Suppressor macrophage treated with lipopolysaccharide for 1 hour (primary cell): ENCODE results near the gene USF2.

Experiments
- DNase-seq, 3 donors: peaks; one replicate each; pipeline ENCODE4 v3.0.0-alpha.2; 2020 to 2022

USF2 gene

GRCh38 chr19:35265900-35266519 lies 2.8 kb upstream of the USF2 start:
- DNase-seq = no peak

- no peak for DNase-seq
These were observed 2.0 kb upstream of the USF2 start for GRCh38 chr19:35266520-35267352.

- peak in 1 of 3 donors; percentile 56 for DNase-seq
These were observed 1.4 kb upstream of the USF2 start for GRCh38 chr19:35267353-35267817.

GRCh38 chr19:35267818-35268535 lies 785 bp upstream of the USF2 start:
- peak; percentile 83 to 96 (median 91) for DNase-seq

GRCh38 chr19:35269438-35270117 lies 816 bp downstream of the USF2 start:
- peak; percentile 76 to 87 (median 81) for DNase-seq

GRCh38 chr19:35270381-35270811 lies 1.6 kb downstream of the USF2 start:
- DNase-seq = no peak

- DNase-seq = no peak
These were observed 2.8 kb downstream of the USF2 start for GRCh38 chr19:35271546-35271945.

- peak; percentile 77 to 86 (median 83) for DNase-seq
These were observed 3.5 kb downstream of the USF2 start for GRCh38 chr19:35272122-35272719.

GRCh38 chr19:35272954-35273649 lies 4.3 kb downstream of the USF2 start:
- no peak for DNase-seq

GRCh38 chr19:35273686-35274259 lies 5.0 kb downstream of the USF2 start:
- no peak for DNase-seq

- DNase-seq = no peak
These were observed 5.6 kb downstream of the USF2 start for GRCh38 chr19:35274323-35274722.

GRCh38 chr19:35276706-35277281 lies 8.0 kb downstream of the USF2 start:
- no peak for DNase-seq

- no peak for DNase-seq
These were observed 10.0 kb downstream of the USF2 start for GRCh38 chr19:35278578-35279284.

GRCh38 chr19:35279374-35279773 lies 10.6 kb downstream of the USF2 start:
- DNase-seq = no peak

GRCh38 chr19:35279985-35280821 lies 11.4 kb downstream of the USF2 start:
- DNase-seq = no peak

GRCh38 chr19:35281303-35281702 lies 12.5 kb downstream of the USF2 start:
- DNase-seq = peak in 1 of 3 donors; percentile 43

- DNase-seq = peak in 1 of 3 donors; percentile 43
These were observed 15.7 kb downstream of the USF2 start for GRCh38 chr19:35284153-35285094.

GRCh38 chr19:35285095-35285449 lies 16.3 kb downstream of the USF2 start:
- peak; percentile 47 to 62 (median 52) for DNase-seq
